GM18870 (cell line): ENCODE results near the gene SPRR5.

Experiments used
- ATAC-seq: cut with Tn5 transposase; IDR thresholded peaks from one replicate; pipeline ENCODE4 v1.9.1; 2021; ENCODE audit warnings: moderate library complexity; ENCODE audit not compliant: unreplicated experiment

The SPRR5 gene

GRCh38 chr1:152946651-152947256 is at the start of gene SPRR5:
Gene SPRR5 (plus strand): TSS chr1:152947206. CDS start chr1:152948555, 1,349 bp downstream.
- no peak for ATAC-seq

- no peak for ATAC-seq
These were observed 48.0 kb upstream of the SPRR5 start for GRCh38 chr1:152899027-152899426.

- no peak for ATAC-seq
These were observed 47.1 kb upstream of the SPRR5 start for GRCh38 chr1:152899883-152900282.

- no peak for ATAC-seq
These were observed 45.4 kb upstream of the SPRR5 start for GRCh38 chr1:152901631-152902030.

GRCh38 chr1:152902636-152903035 is 44.4 kb upstream of the SPRR5 start:
- no peak for ATAC-seq

- ATAC-seq: no peak
These were observed 42.1 kb upstream of the SPRR5 start for GRCh38 chr1:152904688-152905440.

- ATAC-seq: no peak
These were observed 40.9 kb upstream of the SPRR5 start for GRCh38 chr1:152906023-152906565.

GRCh38 chr1:152907686-152908601 is 39.1 kb upstream of the SPRR5 start, which contains the start of gene IVL:
Gene IVL (plus strand): TSS chr1:152908546. CDS start chr1:152909798, 1,252 bp downstream.
- ATAC-seq: no peak

GRCh38 chr1:152909206-152909605 is 37.8 kb upstream of the SPRR5 start:
- ATAC-seq: no peak

- ATAC-seq: no peak
These were observed 34.5 kb upstream of the SPRR5 start for GRCh38 chr1:152912471-152912870.

- ATAC-seq: no peak
These were observed 34.1 kb upstream of the SPRR5 start for GRCh38 chr1:152912900-152913299.

- no peak for ATAC-seq
These were observed 29.2 kb upstream of the SPRR5 start for GRCh38 chr1:152917794-152918193.

- no peak for ATAC-seq
These were observed 27.9 kb upstream of the SPRR5 start for GRCh38 chr1:152919071-152919470.

- ATAC-seq: no peak
These were observed 22.8 kb upstream of the SPRR5 start for GRCh38 chr1:152924191-152924590.

- ATAC-seq: no peak
These were observed 20.9 kb upstream of the SPRR5 start for GRCh38 chr1:152926091-152926490.

- no peak for ATAC-seq
These were observed 18.3 kb upstream of the SPRR5 start for GRCh38 chr1:152928671-152929070.

GRCh38 chr1:152932170-152932811 is 14.7 kb upstream of the SPRR5 start:
- no peak for ATAC-seq

- no peak for ATAC-seq
These were observed 13.8 kb upstream of the SPRR5 start for GRCh38 chr1:152933196-152933595.

GRCh38 chr1:152940614-152941013 is 6.4 kb upstream of the SPRR5 start:
- ATAC-seq: no peak

GRCh38 chr1:152941037-152941711 is 5.8 kb upstream of the SPRR5 start:
- ATAC-seq: no peak
